Epithelial cell of esophagus (primary cell): Measurements from ENCODE around the gene EBF4.
A peak's percentile ranks its signal among the peaks of the same experiment; 100 is the strongest.
"Not testable (repeated sequence)": the region's sequence is repeated elsewhere in the genome, so short reads cannot be mapped to it uniquely, and the experiment has no call there.

Source experiments
- DNase-seq: peaks from one replicate; pipeline ENCODE4 v3.0.0; 2010; ENCODE audit warnings: low read depth
- H3K4me3 ChIP-seq: 2 replicates; pipeline ENCODE4 v1.5.1; 2011; ENCODE audit warnings: mild to moderate bottlenecking, low read length, control low read depth
- CTCF ChIP-seq: IDR thresholded peaks from 2 replicates; pipeline ENCODE4 v1.5.1; 2011; ENCODE audit warnings: low read depth, mild to moderate bottlenecking, low read length, control low read depth, inconsistent platforms; ENCODE audit not compliant: insufficient read depth; ENCODE audit errors: missing control alignments

Gene EBF4

GRCh38 chr20:2767768-2768631, 75.4 kb downstream of the EBF4 start:
- TF ChIP-seq CTCF = no peak
- peak; percentile 78 for DNase-seq
- H3K4me3 ChIP-seq = no peak overlapping the region

GRCh38 chr20:2768632-2769015, 76.0 kb downstream of the EBF4 start:
- no peak overlapping the region for H3K4me3 ChIP-seq
- no peak for DNase-seq
- TF ChIP-seq CTCF = no peak

GRCh38 chr20:2770091-2770490, 77.5 kb downstream of the EBF4 start:
- H3K4me3 ChIP-seq, DNase-seq: not testable (repeated sequence)

- no peak for TF ChIP-seq CTCF
- no peak overlapping the region for H3K4me3 ChIP-seq
- no peak for DNase-seq
Measured at GRCh38 chr20:2771631-2772080, 79.1 kb downstream of the EBF4 start.

- no peak for TF ChIP-seq CTCF
- H3K4me3 ChIP-seq = no peak overlapping the region
- no peak for DNase-seq
Measured at GRCh38 chr20:2773812-2774211, 81.2 kb downstream of the EBF4 start.

- no peak overlapping the region for H3K4me3 ChIP-seq
- no peak for TF ChIP-seq CTCF
- DNase-seq = no peak
Measured at GRCh38 chr20:2775139-2775538, 82.6 kb downstream of the EBF4 start.

GRCh38 chr20:2778602-2779321, 86.2 kb downstream of the EBF4 start:
- TF ChIP-seq CTCF = no peak
- no peak overlapping the region for H3K4me3 ChIP-seq
- no peak for DNase-seq
